GM20000 (cell line): Measurements from ENCODE around the gene DOCK10.

Experiments
- DNase-seq: peaks from one replicate; pipeline ENCODE4 v3.0.0; 2012; ENCODE audit warnings: low spot score
- TF ChIP-seq, protein P1 (sequence below): IDR thresholded peaks from 2 replicates; pipeline ENCODE4 v1.5.1; 2012; ENCODE audit warnings: mild to moderate bottlenecking, control low read depth; ENCODE audit errors: extremely low read depth, missing control alignments

DOCK10 gene

DNA sequence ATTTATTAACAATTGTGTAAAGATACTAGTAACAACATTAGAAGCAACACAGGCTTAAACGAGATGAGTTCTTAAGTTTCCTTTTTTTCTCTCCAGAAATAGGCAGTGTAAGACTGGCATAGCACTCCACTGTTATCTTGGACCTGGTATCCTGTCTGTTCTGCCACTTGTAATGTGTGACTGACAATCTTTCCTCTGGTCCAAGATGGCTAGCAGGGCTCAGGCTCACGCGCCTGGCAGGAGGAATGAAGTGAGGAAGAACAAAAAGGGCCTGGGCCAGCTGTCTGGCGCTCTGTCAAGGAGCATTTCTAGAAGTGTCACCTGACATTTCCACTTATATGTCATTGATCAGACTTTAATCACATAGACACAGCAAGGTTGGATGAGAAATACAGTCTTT lies 294.5 kb downstream of the DOCK10 start:
- TF ChIP-seq, protein P1, sequence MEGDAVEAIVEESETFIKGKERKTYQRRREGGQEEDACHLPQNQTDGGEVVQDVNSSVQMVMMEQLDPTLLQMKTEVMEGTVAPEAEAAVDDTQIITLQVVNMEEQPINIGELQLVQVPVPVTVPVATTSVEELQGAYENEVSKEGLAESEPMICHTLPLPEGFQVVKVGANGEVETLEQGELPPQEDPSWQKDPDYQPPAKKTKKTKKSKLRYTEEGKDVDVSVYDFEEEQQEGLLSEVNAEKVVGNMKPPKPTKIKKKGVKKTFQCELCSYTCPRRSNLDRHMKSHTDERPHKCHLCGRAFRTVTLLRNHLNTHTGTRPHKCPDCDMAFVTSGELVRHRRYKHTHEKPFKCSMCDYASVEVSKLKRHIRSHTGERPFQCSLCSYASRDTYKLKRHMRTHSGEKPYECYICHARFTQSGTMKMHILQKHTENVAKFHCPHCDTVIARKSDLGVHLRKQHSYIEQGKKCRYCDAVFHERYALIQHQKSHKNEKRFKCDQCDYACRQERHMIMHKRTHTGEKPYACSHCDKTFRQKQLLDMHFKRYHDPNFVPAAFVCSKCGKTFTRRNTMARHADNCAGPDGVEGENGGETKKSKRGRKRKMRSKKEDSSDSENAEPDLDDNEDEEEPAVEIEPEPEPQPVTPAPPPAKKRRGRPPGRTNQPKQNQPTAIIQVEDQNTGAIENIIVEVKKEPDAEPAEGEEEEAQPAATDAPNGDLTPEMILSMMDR: no peak
- DNase-seq: no peak

DNA sequence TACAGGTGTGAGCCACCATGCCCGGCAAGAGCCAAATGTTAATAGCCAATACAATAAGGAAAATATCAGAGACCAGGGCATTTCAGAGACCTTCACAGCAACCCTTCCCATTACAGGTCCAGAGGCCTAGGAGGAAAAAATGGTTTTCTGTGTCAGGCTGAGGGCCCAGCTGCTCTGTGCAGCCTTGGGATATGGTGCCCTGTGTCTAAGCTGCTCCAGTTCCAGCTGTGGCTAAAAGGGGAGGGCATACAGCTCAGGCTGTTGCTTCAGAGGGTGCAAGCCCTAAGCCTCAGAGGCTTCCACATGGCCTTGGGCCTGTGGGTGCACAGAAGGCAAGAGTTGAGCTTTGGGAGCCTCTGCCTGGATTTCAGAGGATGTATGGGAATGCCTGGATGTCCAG lies 306.0 kb downstream of the DOCK10 start:
- DNase-seq: no peak
- TF ChIP-seq, protein P1: no peak

DNA sequence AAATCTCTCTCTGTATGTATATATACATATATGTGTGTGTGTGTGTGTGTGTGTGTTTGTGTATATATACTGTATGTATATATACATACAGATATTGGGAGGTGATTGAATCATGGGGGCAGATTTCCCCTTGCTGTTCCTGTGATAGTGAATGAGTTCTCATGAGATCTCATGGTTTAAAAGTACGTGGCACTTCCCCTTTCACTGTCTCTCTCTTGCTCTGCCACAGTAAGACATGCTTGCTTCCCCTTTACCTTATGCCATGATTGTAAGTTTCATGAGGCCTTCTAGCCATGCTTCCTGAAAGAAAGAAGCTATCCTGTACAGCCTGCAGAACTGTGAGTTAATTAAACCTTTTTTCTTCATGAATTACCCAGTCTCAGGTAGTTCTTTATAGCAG lies 307.3 kb downstream of the DOCK10 start:
- TF ChIP-seq, protein P1: no peak
- no peak for DNase-seq

DNA sequence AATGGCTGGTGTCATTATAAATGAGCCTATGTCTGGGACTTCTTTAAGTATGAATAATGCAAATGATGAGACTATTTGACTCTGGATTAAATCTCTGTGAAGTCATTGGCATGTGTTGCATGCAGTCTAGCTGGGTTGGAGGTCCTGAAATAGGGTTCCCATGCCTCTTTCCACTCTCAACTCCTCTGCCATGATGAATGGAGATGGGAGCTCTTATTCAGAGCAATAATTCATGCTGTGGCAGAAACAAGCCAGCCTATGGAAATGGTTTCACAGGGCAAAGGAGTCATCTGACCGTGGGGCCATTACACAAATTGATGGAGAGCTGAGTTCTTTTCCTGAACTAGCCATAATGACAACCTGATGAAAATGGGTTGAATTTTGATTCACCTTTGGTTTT lies 310.6 kb downstream of the DOCK10 start:
- TF ChIP-seq, protein P1: no peak
- DNase-seq: no peak

DNA sequence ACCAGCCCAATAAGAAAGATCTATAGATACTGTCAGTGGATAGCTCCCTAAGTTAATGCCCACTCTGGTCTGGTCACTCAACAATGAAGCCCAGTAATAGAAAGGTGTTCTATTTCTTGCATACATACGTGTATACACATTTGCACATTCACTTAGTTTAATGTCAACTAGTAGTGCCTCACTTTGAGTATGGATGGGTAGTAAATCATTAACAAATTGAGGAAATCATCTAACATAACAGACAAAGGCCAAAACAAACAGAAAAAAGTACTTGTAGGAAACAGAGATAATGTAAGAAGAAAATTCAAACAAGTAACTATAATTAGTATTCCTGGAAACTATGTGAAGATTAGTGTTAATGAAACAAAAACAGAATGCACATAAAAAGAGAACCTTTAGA lies 312.8 kb downstream of the DOCK10 start:
- TF ChIP-seq, protein P1: no peak
- DNase-seq: no peak

DNA sequence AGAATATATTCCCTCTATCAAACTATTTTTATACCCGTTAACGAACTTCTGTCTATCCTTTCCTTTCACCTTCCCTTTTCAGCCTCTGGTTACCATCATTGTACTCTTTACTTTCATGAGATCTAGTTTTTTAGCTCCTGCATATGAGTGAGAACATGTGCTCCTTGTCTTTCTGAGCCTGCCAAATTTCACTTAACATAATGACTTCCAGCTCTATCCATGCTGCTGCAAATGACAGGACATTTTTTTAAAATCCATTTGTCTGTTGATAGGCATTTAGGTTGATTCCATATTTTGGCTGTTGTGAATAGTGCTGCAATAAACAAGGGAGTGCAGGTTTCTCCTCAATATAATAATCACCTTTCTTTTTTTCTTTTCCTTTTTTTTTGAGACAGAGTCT lies 317.9 kb downstream of the DOCK10 start:
- TF ChIP-seq, protein P1: no peak
- DNase-seq: no peak

DNA sequence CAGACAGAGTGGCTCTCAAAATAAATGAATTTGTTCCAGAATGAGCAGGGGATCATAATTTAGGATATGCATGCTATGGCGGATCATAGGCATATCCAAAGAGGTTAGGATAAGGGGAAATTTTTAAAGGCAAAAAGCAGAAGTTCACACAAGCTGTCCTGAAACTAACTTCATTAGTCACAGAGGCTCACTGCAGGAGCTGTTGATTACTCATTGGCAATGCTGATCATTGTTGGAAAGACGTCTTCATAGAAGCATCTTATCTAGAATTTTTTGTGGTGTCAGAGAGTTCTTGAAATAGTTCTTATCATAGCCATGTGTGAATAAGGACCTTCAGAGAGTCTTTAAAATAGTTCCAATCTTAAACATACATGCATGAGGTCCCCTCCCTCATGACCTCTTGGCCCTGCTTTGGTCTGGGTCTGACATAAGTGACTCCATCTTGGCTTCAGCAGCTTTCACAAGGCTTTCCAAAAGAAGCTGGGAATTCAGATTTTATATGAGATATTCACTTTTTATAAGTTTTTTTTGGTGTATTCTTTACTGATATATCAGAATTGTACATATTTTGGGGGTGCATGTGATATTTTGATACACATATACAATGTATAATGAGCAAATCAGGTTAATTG lies 318.6 kb downstream of the DOCK10 start:
- TF ChIP-seq, protein P1: no peak
- peak; percentile 12 for DNase-seq
